ENCODE results near the gene ABCA7. TPM values are rescaled to one million over a fixed set of nuclear protein-coding genes. Genes with fewer than 3 reads are reported as not detected.

Gene ABCA7
- total and polyA plus RNA-seq, 3 donors from 2014 or later: 7.3 to 14.6 (median 12.1) TPM

DNA sequence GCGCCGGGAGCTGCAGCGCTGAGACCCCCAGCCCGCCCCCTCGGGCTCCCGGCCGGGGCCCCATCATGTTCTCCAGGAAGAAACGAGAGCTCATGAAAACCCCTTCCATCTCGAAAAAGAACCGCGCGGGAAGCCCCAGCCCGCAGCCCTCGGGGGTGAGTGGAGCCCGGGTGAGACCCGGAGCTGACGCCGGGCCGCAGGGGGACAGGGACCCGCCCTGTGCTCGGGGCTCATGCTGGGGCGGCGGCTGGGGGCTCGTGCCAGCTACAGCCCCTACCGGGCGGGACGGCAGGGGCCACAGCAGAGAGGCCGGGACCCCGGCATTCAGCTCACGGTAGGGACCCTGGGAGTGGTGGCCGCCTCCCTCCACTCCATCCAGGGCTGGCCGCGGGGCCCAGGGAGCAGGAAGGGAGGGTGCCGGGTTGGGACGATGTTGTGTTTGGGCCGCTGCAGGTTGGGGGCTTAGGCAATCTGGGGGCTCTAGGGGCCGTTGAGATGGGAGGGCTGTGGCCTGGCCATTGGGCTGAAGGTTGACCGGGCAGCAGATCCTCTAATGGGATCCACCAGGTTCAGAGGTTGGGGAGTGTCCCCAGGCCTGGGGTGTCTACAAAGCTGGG is 27.5 kb downstream of the ABCA7 start:
- H3K27ac ChIP-seq: no peak overlapping the region
- intact Hi-C loops (cut with DNase I; ENCODE audit: low total_unique reads): no loop called here
- 4 to 18% methylated on average over 6 to 38 of the region's 38 CpGs for WGBS, 2 donors
- H3K27me3 ChIP-seq: peaks cover 4% of the 10 kb centered on the region
- peak overlapping the region; percentile 29 to 46 for H3K4me3 ChIP-seq
- TF ChIP-seq POLR2A (IDR thresholded peaks at IDR 0.05): no peak
- TF ChIP-seq, protein P1, sequence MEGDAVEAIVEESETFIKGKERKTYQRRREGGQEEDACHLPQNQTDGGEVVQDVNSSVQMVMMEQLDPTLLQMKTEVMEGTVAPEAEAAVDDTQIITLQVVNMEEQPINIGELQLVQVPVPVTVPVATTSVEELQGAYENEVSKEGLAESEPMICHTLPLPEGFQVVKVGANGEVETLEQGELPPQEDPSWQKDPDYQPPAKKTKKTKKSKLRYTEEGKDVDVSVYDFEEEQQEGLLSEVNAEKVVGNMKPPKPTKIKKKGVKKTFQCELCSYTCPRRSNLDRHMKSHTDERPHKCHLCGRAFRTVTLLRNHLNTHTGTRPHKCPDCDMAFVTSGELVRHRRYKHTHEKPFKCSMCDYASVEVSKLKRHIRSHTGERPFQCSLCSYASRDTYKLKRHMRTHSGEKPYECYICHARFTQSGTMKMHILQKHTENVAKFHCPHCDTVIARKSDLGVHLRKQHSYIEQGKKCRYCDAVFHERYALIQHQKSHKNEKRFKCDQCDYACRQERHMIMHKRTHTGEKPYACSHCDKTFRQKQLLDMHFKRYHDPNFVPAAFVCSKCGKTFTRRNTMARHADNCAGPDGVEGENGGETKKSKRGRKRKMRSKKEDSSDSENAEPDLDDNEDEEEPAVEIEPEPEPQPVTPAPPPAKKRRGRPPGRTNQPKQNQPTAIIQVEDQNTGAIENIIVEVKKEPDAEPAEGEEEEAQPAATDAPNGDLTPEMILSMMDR (IDR thresholded peaks at IDR 0.05): no peak
- no peaks in the 10 kb centered on the region for H3K36me3 ChIP-seq (ENCODE audit: low read depth, missing control alignments)
- no peaks in the 10 kb centered on the region for H3K9me3 ChIP-seq
- H3K4me1 ChIP-seq: peaks cover 4% of the 10 kb centered on the region
- no peak for DNase-seq

DNA sequence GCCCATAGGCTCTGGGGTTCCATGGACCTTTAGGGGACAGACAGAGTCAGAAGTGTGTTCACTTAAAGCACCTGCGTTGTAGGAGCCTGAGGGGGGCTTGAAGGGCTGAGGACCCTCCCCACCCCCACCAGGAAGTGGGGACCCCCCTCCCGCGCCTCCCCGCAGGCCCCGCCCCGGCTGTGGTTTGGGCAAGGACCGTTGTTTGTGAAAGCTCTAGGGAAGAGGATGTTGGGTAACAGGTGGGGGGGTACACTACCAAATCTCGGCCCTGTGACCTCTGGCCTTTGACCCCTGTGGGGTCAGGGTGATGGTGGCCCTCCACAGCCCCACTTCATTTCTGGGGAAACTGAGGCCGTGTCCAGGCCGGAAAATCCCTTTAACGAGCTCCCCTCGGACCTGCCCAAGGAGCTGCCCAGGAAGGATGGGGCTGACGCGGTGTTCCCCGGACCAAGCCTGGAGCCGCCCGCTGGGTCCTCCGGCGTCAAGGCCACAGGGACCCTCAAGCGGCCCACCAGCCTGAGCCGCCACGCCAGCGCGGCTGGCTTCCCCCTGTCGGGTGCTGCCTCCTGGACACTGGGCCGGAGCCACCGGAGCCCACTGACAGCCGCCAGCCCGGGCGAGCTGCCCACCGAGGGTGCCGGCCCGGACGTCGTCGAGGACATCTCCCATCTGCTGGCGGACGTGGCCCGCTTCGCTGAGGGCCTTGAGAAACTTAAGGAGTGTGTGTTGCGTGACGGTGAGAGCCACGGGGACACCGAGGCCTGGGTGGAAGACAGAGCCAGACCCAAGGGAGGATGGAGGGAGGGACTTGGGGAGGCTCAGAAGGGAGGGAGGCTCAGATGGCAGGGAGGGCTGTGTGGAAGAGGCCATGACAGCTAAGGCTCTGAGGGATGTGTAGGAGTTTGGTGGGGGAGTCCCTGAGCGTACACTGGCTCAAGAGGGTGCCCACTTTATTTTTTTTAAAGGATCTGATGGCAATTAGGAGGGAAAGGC is 28.4 kb downstream of the ABCA7 start:
- Histone ChIP-seq H3K9me3 (no peaks in the 10 kb centered on the region), H3K4me3 (peak overlapping the region in 1 of 2 donors; percentile 29), H3K27ac (no peak overlapping the region), H3K27me3 (peaks cover 4% of the 10 kb centered on the region), H3K36me3 (ENCODE audit: low read depth, missing control alignments) (no peaks in the 10 kb centered on the region), H3K4me1 (peaks cover 4% of the 10 kb centered on the region)
- no peak for DNase-seq
- 71 to 81% methylated on average over 10 to 35 of the region's 45 CpGs for WGBS, 2 donors
- TF ChIP-seq, protein P1 (IDR thresholded peaks at IDR 0.05): no peak
- no peak for TF ChIP-seq POLR2A (IDR thresholded peaks at IDR 0.05)
- intact Hi-C loops (cut with DNase I; ENCODE audit: low total_unique reads): no loop called here

DNA sequence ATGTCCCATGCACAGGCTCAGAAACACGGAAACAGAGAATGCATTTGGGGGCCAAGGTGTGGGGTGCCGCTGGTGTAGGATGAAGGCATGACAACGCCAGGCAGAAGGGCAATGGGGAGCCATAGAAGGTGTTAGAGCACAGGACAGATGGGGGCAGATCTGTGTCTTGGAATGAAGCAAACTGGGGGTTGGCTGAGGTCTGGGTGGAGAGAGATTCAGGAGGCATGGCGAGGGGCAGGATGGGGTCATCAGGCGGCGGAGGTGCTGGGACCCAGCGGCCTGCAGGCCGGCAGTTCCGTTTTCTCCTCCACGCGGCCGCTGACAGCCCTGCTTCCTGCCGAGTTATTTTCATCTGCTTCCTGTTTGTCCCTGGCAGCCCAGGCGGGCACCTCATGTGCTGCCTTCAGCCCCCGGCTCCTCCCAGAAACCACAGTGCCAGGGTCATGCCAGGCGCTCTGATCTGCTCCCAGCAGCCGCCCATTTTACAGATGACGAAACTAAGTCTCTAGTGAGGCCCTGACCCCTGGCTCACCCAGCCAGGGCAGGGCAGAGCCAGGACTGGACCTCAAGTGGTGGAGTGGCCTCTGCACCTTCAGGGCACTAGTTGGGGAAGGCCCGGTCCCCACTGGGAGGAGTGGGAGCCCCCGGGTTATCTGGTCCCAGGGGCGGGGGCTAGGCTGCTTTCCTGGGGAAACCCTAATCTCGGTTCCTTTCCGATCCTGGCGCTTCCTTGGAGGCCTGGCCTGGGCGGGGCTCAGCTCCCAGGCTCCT is 29.3 kb downstream of the ABCA7 start:
- Histone ChIP-seq H3K27me3 (peaks cover 4% of the 10 kb centered on the region), H3K36me3 (ENCODE audit: low read depth, missing control alignments) (no peaks in the 10 kb centered on the region), H3K27ac (no peak overlapping the region), H3K4me1 (peaks cover 4% of the 10 kb centered on the region), H3K4me3 (no peak overlapping the region), H3K9me3 (no peaks in the 10 kb centered on the region)
- intact Hi-C loops (cut with DNase I; ENCODE audit: low total_unique reads): no loop called here
- peak; percentile 51 for DNase-seq
- WGBS, 2 donors: 62 to 67% methylated on average over 21 to 25 of the region's 25 CpGs
- TF ChIP-seq, protein P1 (IDR thresholded peaks at IDR 0.05): no peak
- TF ChIP-seq POLR2A (IDR thresholded peaks at IDR 0.05): no peak

DNA sequence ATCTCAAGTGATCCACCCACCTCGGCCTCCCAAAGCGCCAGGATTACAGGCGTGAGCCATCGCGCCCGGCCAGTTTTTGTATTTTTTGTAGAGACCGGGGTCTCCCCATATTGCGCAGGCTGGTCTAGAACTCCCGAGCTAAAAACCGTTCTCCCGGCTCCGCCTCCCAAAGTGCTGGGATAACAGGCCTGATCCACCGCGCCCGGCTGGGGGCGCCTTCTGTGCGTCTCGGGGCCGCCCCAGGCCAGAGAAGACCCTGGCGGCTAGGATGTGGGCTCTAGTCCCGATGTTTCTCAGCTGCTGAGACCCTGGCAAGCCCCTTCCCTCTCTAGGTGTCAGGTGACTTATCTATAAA is 30.6 kb downstream of the ABCA7 start:
- H3K4me1 ChIP-seq: peaks cover 4% of the 10 kb centered on the region
- no peak for TF ChIP-seq POLR2A (IDR thresholded peaks at IDR 0.05)
- TF ChIP-seq, protein P1 (IDR thresholded peaks at IDR 0.05): no peak
- intact Hi-C loops (cut with DNase I; ENCODE audit: low total_unique reads): no loop called here
- no peak for DNase-seq
- no peaks in the 10 kb centered on the region for H3K9me3 ChIP-seq
- WGBS, 2 donors: 9 to 11% methylated on average over 20 to 21 of the region's 21 CpGs
- no peak overlapping the region for H3K27ac ChIP-seq
- H3K27me3 ChIP-seq: peaks cover 4% of the 10 kb centered on the region
- no peak overlapping the region for H3K4me3 ChIP-seq
- no peaks in the 10 kb centered on the region for H3K36me3 ChIP-seq (ENCODE audit: low read depth, missing control alignments)

Data from testis (tissue), 3 donors.